ENCODE results near the gene FAM3A.

The FAM3A gene

GRCh38 chrX:154477891-154478477 is 38.0 kb downstream of the FAM3A start:
- no peak for DNase-seq

GRCh38 chrX:154476821-154477220 is 39.2 kb downstream of the FAM3A start:
- DNase-seq, result no peak

GRCh38 chrX:154473683-154474082 is 42.3 kb downstream of the FAM3A start:
- no peak for DNase-seq

- no peak for DNase-seq
Observed at GRCh38 chrX:154472685-154473632, 43.1 kb downstream of the FAM3A start.

- no peak for DNase-seq
Observed at GRCh38 chrX:154471839-154472684, 44.0 kb downstream of the FAM3A start.

- no peak for DNase-seq
Observed at GRCh38 chrX:154470914-154471568, 45.0 kb downstream of the FAM3A start.

GRCh38 chrX:154470434-154470833 is 45.6 kb downstream of the FAM3A start:
- DNase-seq, result no peak

- no peak for DNase-seq
Observed at GRCh38 chrX:154469880-154470279, 46.2 kb downstream of the FAM3A start.

GRCh38 chrX:154469114-154469513 is 46.9 kb downstream of the FAM3A start:
- no peak for DNase-seq

GRCh38 chrX:154468217-154468616 is 47.8 kb downstream of the FAM3A start:
- DNase-seq, result no peak

- no peak for DNase-seq
Observed at GRCh38 chrX:154467556-154467955, 48.5 kb downstream of the FAM3A start.

- DNase-seq, result no peak
Observed at GRCh38 chrX:154466907-154467306, 49.1 kb downstream of the FAM3A start.

- DNase-seq, result no peak
Observed at GRCh38 chrX:154466036-154466435, 50.0 kb downstream of the FAM3A start.

GRCh38 chrX:154465601-154466000 is 50.4 kb downstream of the FAM3A start:
- no peak for DNase-seq

- DNase-seq, result no peak
Observed at GRCh38 chrX:154464806-154465365, 51.1 kb downstream of the FAM3A start.

GRCh38 chrX:154463611-154464220 is 52.3 kb downstream of the FAM3A start:
- no peak for DNase-seq

- no peak for DNase-seq
Observed at GRCh38 chrX:154462396-154462795, 53.6 kb downstream of the FAM3A start.

GRCh38 chrX:154460326-154460725 is 55.7 kb downstream of the FAM3A start:
- no peak for DNase-seq

GRCh38 chrX:154459832-154460231 is 56.2 kb downstream of the FAM3A start:
- no peak for DNase-seq

- DNase-seq, result no peak
Observed at GRCh38 chrX:154458954-154459778, 56.9 kb downstream of the FAM3A start.
